Mucosa of rectum (tissue), 2 donors: ENCODE measurements around the gene SCGB3A2.

Experiments used
- H3K27ac ChIP-seq, 2 donors: one replicate each; pipeline ENCODE4 v1.7.0; 2013; ENCODE audit warnings: inconsistent platforms in 2 of 2, low read depth in 2 of 2, low read length in 2 of 2
- H3K27me3 ChIP-seq, 2 donors: one replicate each; pipeline ENCODE4 v1.7.0; 2013; ENCODE audit warnings: low read length in 2 of 2; ENCODE audit not compliant: control insufficient read depth in 2 of 2, insufficient read depth in 2 of 2
- H3K36me3 ChIP-seq, 2 donors: one replicate each; pipeline ENCODE4 v1.7.0; 2013; ENCODE audit warnings: low read length in 2 of 2; ENCODE audit not compliant: control insufficient read depth in 2 of 2, insufficient read depth in 2 of 2
- H3K4me1 ChIP-seq, 2 donors: one replicate each; pipeline ENCODE4 v1.7.0; 2013; ENCODE audit warnings: low read length in 2 of 2, mild to moderate bottlenecking in 1 of 2; ENCODE audit not compliant: control insufficient read depth in 2 of 2, insufficient read depth in 2 of 2
- H3K4me3 ChIP-seq, 2 donors: one replicate each; pipeline ENCODE4 v1.7.0; 2013; ENCODE audit warnings: low read length in 2 of 2
- H3K9ac ChIP-seq, 2 donors: one replicate each; pipeline ENCODE4 v1.7.0; 2013; ENCODE audit warnings: low read length in 2 of 2, low read depth in 1 of 2, mild to moderate bottlenecking in 1 of 2
- H3K9me3 ChIP-seq, 2 donors: one replicate each; pipeline ENCODE4 v1.7.0; 2013; ENCODE audit warnings: low read length in 2 of 2; ENCODE audit not compliant: control insufficient read depth in 2 of 2
- donor health status: healthy.
- donor health status: Normal muscosa, but diverticular disease.

SCGB3A2 gene

GRCh38 chr5:147878066-147878759 lies at the start of gene SCGB3A2:
TSS of gene SCGB3A2 (plus strand) at chr5:147878711. CDS start at chr5:147878804, 93 bp downstream.
- no peak within 1 kb of the TSS for H3K4me3 ChIP-seq
- H3K36me3 ChIP-seq = no peaks in the 10 kb centered on the region
- no peaks in the 10 kb centered on the region for H3K9me3 ChIP-seq
- H3K9ac ChIP-seq = no peak within 1 kb of the TSS
- H3K27me3 ChIP-seq = no peaks in the 10 kb centered on the region
- no peaks in the 10 kb centered on the region for H3K4me1 ChIP-seq
- no peak within 1 kb of the TSS for H3K27ac ChIP-seq

GRCh38 chr5:147830035-147830434 lies 48.5 kb upstream of the SCGB3A2 start:
- H3K9me3 ChIP-seq = no peaks in the 10 kb centered on the region
- no peak overlapping the region for H3K9ac ChIP-seq
- no peaks in the 10 kb centered on the region for H3K36me3 ChIP-seq
- H3K27ac ChIP-seq = no peak overlapping the region
- peak overlapping the region in 1 of 2 donors; percentile 66 for H3K4me3 ChIP-seq
- peaks cover 0 to 15% of the 10 kb centered on the region in 2 donors for H3K4me1 ChIP-seq
- H3K27me3 ChIP-seq = no peaks in the 10 kb centered on the region

DNA sequence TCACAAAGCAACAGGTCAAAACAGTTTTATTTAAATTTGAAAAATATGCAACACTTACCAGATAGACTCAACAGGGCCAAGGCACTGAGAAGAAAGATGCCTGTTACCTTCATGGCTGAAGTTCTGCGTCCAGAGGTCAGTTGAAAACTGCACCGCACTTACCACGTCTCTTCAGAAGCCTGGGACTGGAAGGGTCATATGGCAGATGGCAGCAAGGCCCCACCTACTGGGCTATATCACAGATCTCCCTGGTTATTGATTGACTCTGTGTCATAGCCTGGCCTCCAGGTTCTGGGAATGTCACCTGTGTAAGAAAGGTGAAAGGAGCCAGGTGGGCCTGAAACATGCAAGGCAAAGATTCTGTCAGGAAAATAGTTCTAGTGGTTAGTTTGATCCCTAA lies 47.0 kb upstream of the SCGB3A2 start, which contains the start of gene SPINK1:
Gene SPINK1 (minus strand): TSS at position 207 of the 400 bp plus-strand sequence. CDS start 94 bp downstream, at position 113.
- Histone ChIP-seq H3K4me1 (peaks cover 0 to 15% of the 10 kb centered on the region in 2 donors), H3K27ac (peak within 1 kb of the TSS in 1 of 2 donors; percentile 51), H3K9me3 (no peaks in the 10 kb centered on the region), H3K36me3 (no peaks in the 10 kb centered on the region), H3K27me3 (no peaks in the 10 kb centered on the region), H3K9ac (peak within 1 kb of the TSS in 1 of 2 donors; percentile 30), H3K4me3 (peak within 1 kb of the TSS; percentile 53 to 66)

DNA sequence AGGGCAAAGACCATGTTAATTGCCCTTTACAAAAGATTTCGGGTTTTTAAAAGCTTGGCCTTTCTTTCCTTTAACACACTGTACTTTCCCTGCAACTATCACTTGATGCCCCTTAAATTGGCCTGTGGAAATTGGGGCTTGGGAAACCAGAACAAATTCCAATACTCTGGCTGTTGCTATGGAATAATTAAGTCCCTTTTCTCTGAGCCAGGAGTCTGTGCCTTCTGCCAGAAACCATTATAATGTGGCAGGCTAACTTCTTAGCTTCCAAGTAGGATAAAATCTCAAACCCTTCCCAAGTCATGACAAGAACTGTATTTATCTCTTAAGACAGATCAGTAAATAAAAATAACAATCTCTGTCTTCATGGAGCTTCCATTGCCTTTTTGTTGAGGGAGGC lies 46.0 kb upstream of the SCGB3A2 start:
- H3K4me3 ChIP-seq = no peak overlapping the region
- H3K9ac ChIP-seq = no peak overlapping the region
- H3K9me3 ChIP-seq = no peaks in the 10 kb centered on the region
- H3K27me3 ChIP-seq = no peaks in the 10 kb centered on the region
- H3K4me1 ChIP-seq = peaks cover 0 to 15% of the 10 kb centered on the region in 2 donors
- H3K36me3 ChIP-seq = no peaks in the 10 kb centered on the region
- no peak overlapping the region for H3K27ac ChIP-seq

- H3K4me1 ChIP-seq = peaks cover 0 to 18% of the 10 kb centered on the region in 2 donors
- no peak overlapping the region for H3K27ac ChIP-seq
- H3K9ac ChIP-seq = no peak overlapping the region
- H3K27me3 ChIP-seq = no peaks in the 10 kb centered on the region
- H3K36me3 ChIP-seq = no peaks in the 10 kb centered on the region
- no peaks in the 10 kb centered on the region for H3K9me3 ChIP-seq
- H3K4me3 ChIP-seq = no peak overlapping the region
Observed at GRCh38 chr5:147835386-147835798, 43.1 kb upstream of the SCGB3A2 start.

DNA sequence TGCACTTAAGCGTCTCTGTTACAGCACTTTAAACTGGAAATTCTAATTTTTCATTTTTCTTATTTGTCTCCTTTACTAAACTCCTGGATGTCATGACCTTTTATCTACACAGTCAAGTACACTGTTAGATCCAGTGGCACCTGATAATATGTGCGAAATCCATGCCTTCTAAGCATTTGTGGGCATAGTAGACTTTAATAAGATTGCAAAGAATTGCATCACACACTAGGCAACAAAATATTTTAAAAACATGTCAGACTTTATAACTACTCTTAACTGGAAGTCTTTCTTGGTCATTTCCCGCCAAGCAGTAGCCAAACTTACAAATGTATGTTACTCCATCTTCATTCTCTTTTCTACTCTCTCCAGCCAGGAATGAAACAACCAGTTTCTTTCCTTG lies 42.1 kb upstream of the SCGB3A2 start:
- H3K27ac ChIP-seq = no peak overlapping the region
- no peaks in the 10 kb centered on the region for H3K9me3 ChIP-seq
- no peak overlapping the region for H3K4me3 ChIP-seq
- H3K4me1 ChIP-seq = peaks cover 0 to 16% of the 10 kb centered on the region in 2 donors
- no peaks in the 10 kb centered on the region for H3K27me3 ChIP-seq
- H3K9ac ChIP-seq = no peak overlapping the region
- no peaks in the 10 kb centered on the region for H3K36me3 ChIP-seq

GRCh38 chr5:147842869-147843268 lies 35.6 kb upstream of the SCGB3A2 start:
- no peaks in the 10 kb centered on the region for H3K9me3 ChIP-seq
- H3K9ac ChIP-seq = no peak overlapping the region
- H3K4me3 ChIP-seq = no peak overlapping the region
- peaks cover 0 to 3% of the 10 kb centered on the region in 2 donors for H3K4me1 ChIP-seq
- H3K27me3 ChIP-seq = no peaks in the 10 kb centered on the region
- no peak overlapping the region for H3K27ac ChIP-seq
- H3K36me3 ChIP-seq = no peaks in the 10 kb centered on the region

DNA sequence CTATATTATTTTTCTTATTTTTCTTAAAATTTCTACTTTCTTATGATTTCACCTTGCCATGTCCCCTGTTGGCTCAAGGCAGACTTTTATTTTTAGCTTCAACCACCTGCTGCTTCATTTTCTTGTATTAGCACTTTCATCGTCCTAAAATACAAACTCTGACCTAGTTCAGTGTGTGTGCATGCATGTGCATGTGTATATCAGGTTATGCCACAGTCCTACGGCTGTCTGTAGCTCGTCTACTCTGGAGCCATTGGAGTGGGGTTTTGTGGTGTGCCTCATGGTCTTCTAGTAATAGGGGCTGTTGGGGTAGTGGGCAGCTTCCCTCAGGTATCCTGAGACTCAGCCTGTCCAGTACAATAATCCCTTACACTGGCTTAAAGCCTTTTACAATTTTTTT lies 33.7 kb upstream of the SCGB3A2 start:
- H3K4me3 ChIP-seq = no peak overlapping the region
- H3K27ac ChIP-seq = no peak overlapping the region
- H3K36me3 ChIP-seq = no peaks in the 10 kb centered on the region
- no peaks in the 10 kb centered on the region for H3K4me1 ChIP-seq
- no peak overlapping the region for H3K9ac ChIP-seq
- no peaks in the 10 kb centered on the region for H3K9me3 ChIP-seq
- H3K27me3 ChIP-seq = no peaks in the 10 kb centered on the region

- Histone ChIP-seq H3K27ac (no peak overlapping the region), H3K9me3 (no peaks in the 10 kb centered on the region), H3K4me1 (no peaks in the 10 kb centered on the region)
Observed at GRCh38 chr5:147845618-147846017, 32.9 kb upstream of the SCGB3A2 start.

GRCh38 chr5:147849226-147849625 lies 29.3 kb upstream of the SCGB3A2 start:
- Histone ChIP-seq H3K27ac (no peak overlapping the region), H3K4me3 (no peak overlapping the region), H3K9ac (no peak overlapping the region), H3K36me3 (no peaks in the 10 kb centered on the region), H3K9me3 (no peaks in the 10 kb centered on the region), H3K27me3 (no peaks in the 10 kb centered on the region), H3K4me1 (no peaks in the 10 kb centered on the region)

More at GRCh38 chr5:147845618-147846017, 32.9 kb upstream of the SCGB3A2 start:
- H3K9ac ChIP-seq = no peak overlapping the region
- H3K36me3 ChIP-seq = no peaks in the 10 kb centered on the region
- no peak overlapping the region for H3K4me3 ChIP-seq
- H3K27me3 ChIP-seq = no peaks in the 10 kb centered on the region
